ENCODE results near the gene FAM3B.
"Not testable (repeated sequence)": the region's sequence is repeated elsewhere in the genome, so short reads cannot be mapped to it uniquely, and the experiment has no call there.

Gene FAM3B, protein sequence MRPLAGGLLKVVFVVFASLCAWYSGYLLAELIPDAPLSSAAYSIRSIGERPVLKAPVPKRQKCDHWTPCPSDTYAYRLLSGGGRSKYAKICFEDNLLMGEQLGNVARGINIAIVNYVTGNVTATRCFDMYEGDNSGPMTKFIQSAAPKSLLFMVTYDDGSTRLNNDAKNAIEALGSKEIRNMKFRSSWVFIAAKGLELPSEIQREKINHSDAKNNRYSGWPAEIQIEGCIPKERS

DNA sequence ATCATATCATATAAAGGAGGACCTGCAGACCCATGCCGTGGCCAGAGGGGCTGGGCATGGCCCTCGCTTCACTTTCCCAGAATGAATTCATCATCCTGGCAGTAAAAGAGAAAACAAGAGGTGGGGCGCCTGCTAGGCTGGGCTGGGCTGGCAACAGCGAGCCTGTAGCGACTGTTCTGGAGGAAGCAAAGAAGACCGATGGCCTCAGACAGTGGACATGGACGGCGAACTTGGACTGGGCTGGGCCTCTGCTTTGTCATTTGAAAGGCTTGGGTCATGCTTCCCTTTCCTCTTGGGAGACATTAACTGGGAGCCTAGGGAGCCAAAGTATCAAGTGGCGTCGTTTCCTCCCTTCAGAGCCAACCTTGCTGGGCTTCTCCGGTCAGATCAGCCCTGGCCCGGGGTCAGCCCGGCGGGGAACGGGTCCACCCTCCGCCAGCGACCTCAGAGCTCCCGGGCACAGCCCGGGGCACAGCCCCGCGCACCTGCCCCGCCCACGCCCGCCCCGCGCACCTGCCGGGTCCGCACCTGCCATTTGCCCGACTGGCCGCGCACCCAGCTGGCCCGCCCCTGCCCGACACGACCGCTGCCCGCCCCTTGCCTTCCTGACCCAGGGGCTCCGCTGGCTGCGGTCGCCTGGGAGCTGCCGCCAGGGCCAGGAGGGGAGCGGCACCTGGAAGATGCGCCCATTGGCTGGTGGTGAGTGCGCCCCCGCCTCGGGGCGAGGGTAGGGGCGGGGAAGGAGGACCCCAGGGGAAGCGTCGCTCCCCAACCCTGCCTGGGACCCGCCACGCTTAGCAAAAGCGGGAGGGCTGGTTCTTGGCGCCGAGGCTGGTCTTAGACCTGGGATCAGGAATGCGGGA, at the start of gene FAM3B:
FAM3B (plus strand) TSS at position 602 of the 863 bp plus-strand sequence; CDS start at position 681, 79 bp downstream.
- DNase-seq: no peak

DNA sequence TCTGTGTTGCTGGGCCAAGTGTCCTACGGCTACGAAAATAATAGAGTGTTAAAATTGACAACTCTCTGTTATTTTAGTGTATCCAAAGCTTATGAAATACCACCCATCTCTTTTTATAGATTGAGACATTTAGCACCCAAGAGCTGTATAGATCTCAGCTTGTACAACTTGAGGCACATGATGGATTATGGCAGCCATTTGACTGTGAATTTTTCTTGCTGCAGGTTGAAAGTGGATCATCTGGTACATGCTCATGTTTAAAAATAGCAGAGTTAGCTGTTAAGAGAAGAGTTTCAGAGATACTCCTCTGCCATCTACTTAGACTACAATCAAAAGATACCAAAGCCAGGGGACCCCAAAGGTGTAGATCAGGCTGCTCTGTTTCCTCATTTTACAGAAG, 49.3 kb upstream of the FAM3B start:
- no peak for DNase-seq

GRCh38 chr21:41269535-41269934, 47.1 kb upstream of the FAM3B start:
- no peak for DNase-seq

DNA sequence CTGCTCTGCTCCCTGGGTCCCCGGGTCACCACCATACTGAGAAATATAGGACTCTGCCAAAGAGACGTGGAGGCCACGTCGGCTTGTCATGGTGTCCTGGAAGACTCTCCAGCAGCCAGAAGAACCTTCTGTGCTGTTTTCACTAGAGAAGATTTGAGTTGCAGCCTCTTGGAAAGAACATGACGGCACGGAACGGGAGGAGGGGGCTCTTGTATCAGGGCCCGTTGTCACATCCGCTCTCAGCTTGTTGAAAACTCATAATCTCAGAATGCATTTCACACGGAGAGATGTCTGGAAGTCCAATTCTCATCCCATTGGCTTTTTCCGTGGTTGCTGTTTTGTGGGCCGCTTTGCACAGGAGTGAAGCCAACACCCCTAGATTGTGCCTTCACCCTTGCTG, 39.4 kb upstream of the FAM3B start:
- no peak for DNase-seq

- DNase-seq: no peak
These were observed 38.8 kb upstream of the FAM3B start for GRCh38 chr21:41277846-41278245.

DNA sequence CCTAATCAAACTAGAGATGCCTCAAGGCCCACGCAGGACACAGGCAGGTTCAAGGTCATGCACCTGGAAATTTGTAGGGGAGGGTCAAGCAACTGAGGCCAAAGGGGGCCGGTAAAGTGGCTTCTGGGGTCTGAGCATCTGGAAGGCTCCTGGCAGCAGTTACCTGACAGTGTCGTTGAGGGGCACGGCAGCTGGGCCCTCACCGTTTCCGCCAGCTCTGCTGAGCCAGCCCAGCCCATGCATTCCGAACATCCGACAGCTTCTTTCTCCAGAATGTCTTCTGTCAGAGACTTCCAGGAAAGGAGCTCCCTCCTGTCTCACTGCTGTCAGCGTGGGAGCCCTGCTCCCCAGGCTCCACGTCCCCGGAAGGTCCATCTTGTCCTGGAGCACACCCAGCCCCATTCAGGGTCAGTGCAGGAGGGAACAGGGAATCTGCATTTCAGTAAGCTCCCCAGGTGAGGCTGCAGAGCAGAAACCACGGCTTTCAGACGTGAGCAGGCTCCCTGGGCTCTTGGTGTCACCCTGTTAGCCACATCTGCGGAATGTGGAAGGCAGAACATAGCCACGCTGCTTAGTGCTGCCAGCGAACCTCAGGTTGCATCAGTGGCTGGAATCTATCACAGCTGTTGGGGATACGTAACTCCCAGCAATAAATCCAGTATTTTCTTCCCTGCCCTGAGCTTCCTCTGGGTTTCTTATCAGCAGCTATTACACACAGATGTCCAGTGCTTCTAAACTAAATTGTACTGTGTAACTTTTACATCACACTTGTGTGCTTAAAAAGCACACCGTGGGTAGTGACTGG, 36.3 kb upstream of the FAM3B start:
- DNase-seq: no peak

DNA sequence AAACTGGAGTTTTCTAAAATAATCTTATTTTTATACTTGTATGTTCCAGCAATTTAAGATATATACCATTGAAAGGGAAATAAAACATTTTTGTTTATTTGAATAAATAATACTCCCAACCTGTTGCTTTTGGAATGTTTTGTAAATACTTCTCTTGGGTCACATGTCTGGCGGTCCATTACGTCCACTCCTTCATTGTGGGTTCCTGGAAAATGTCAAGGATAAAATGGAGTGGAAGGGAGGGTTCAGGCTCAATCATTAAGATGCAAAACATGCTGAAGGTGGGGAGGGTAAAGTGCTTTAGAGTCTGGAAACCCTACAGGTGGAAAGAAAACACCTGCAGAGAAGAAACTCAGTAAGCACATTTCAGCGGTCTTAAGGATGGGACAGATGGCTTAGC, 34.2 kb upstream of the FAM3B start:
- DNase-seq: no peak

DNA sequence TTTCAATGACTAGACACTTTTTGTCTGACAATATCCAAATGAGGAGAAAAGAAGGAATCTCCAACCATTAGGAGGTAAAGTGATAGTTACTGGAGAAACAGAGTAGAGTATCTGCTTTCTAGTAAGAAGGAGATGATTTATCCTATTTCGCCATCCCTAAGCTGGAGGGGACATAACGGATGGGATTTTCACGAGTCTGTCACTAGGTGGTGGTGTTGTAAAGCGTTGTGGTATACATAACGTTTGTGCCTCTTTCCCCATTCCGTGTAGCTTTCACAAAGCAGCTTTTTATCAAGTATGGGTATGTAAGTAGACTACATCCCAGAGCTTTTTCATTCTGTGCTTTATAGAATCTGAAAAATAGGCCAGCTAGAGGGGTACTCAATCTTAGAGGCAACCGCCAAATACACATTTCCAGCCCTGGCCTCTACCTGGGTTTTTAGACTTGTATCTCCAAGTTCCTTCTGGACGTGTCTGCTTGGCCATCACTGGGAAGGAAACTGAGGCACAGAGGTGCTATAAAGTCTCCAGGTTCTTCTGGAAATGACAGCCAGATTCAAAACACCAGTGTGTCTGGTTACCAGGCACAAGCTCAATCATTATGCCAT, 33.3 kb upstream of the FAM3B start:
- peak; percentile 13 to 29 for DNase-seq

DNA sequence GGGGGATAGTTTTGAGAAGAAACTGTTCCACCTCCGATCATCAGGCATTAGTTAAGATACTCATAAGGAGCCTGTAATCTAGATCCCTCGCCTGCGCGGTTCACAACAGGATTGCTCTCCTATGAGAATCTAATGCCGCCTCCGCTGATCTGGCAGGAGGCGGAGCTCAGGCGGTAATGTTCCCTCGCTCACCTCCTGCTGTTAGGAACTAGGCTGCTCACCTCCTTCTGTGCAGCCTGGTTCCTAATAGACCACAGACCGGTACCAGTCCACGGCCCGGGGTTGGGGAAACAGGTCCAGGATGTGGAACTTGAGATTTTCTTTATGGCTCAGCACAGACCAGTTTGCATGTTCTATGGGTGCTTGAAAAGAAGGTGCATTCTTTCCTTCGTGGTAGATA, 27.2 kb upstream of the FAM3B start:
- DNase-seq: no peak

DNA sequence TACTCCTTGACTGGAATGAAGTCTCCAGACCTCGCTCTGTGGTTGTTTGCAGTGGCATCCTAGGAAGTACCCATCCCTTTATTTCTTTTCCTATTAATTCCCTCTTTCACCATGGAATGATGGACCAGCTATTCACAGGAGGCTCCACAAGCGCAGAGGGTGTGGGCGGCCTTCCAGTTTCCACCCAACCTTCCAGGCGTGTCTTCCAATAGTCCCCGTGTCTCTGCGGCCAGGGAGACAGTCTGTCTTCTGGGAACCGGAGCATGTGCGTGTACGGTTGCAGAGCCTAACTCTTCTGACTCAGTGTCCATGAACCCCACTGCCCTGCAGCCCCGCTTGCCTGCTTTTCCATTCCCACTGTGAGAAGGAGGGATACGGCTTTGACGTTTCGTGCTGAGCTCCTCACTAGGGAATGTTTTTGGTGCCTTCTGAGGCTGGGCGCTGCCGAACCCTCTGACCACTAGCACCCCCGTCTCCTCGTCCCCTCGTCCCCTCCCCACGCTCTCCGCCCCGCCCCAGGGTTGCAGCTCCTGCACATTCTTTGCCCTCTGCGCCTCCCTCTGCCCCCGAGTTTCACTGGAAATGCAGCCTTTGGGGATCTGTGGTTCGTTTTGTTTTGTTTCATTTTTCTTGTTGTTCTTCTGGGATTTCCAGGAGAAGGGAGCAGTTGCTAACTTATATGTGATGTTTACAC, 26.3 kb upstream of the FAM3B start:
- no peak for DNase-seq

GRCh38 chr21:41294548-41295231, 21.9 kb upstream of the FAM3B start:
- no peak for DNase-seq

- DNase-seq: no peak
These were observed 20.8 kb upstream of the FAM3B start for GRCh38 chr21:41295721-41296254.

- DNase-seq: no peak
These were observed 13.6 kb upstream of the FAM3B start for GRCh38 chr21:41302976-41303375.

GRCh38 chr21:41304068-41304720, 12.4 kb upstream of the FAM3B start:
- DNase-seq: no peak

- DNase-seq: no peak
These were observed 9.4 kb upstream of the FAM3B start for GRCh38 chr21:41307219-41307618.

DNA sequence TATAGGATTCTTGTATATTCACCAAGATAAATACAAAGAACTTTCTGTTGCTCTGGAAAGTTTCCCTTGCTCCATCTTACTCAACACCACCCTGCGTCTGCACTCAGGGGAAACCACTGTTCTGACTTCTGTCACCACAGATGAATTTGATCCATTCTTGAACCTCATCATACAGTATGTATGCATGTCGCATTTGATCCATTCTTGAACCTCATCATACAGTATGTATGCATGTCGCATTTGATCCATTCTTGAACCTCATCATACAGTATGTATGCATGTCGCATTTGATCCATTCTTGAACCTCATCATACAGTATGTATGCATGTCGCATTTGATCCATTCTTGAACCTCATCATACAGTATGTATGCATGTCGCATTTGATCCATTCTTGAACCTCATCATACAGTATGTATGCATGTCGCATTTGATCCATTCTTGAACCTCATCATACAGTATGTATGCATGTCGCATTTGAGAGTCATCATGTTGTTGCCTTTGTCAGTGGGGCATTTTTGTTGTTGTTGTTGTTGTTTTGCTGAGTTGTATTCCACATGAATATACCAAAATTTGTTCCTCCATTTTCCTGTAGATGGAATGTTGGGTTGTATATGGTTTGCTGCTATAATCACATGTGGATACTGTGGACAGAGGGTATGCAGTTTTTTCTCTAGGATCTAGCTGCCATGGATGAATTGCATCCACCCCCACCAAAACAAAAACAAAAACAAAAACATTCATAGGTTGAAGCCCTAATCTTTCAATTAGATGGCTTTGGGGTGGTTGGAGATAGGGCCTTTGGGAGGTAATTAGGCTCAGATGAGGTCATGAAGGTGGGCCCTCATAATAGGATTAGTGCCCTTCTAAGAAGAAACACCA, 3.1 kb upstream of the FAM3B start:
- DNase-seq: not testable (repeated sequence)

DNA sequence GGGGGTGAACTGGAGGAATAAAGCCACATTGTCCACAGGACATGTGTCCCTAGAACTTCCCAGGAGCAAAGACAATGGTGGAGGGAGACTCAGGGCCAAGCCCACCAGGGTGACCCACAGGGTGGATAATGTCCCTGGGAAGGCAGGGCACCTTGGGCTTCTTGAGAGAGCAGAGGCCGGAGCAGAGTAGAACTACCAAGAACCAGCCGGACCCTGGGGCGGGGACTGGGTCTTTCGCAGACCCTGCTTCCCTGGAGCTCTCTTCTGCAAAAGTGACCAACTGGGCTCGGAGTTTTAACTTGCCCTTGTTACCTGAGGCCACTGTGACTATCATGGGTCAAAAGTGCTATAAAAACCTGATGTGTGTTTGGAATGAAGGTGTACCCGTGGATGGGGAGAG, 875 bp upstream of the FAM3B start:
- DNase-seq: no peak

DNA sequence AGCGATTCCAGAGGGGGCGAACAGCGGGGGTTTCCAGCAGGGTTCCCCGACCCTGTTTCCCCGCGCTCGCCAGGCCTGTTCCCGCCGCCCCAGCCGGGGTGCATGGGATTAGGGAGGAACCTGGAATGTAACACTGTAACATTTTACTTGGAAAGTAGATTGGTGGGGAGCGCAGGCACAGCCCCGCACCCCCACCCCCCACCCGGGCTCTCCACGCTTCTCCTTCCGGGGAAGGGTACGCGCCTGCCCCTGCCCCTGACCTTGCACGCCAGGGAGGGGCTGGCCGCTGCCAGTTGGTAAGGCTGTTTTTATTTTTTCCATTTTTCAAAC, 427 bp downstream of the FAM3B start:
- DNase-seq: no peak

DNA sequence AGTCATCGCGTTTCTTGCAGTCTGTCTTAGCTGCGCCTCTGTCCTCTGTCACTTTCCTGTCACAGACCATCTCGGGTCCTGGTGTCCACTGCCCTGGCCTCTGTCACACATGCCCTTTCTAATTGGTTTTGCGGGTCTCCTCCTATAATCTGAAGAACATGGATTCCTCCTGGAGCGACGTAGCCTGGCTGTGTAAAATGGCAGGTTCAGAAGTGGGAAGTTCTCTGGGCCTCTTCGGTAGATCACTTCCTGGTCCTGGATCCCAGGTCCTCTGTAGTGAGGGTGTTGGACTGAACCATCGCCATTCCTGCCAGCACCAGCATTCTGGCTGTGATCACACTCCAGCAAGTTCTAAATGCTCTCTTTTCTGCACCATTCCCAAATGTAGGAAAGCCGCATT, 857 bp downstream of the FAM3B start:
- DNase-seq: no peak

DNA sequence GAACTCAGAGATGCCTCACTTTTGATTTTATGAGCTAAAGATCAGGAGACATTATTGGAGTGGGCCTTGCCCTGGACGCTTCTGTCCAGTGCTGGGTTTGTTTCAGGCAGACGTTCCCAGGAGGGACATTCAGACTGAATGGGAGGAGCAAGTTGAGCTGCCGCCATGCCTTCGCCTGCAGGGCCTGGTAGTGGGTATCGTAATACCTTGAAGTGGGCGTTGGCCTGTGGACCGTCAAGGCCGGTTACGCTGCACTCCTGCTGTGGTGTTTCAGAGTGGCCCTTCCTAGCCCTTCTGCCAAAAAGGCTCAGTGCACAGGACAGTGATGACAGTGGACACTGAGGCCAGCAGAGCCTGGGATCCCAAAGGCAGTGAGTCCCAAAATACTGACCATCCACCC, 1.6 kb downstream of the FAM3B start:
- DNase-seq: no peak

Measured in activated CD4-positive, alpha-beta T cell treated with anti-CD3 and anti-CD28 coated beads, Interleukin-2, amount 50 U/mL, for 48 hours (primary cell).